ENCODE measurements around the gene MARF1.
"Not testable (repeated sequence)": the region's sequence is repeated elsewhere in the genome, so short reads cannot be mapped to it uniquely, and the experiment has no call there.

Gene MARF1

GRCh38 chr16:15682105-15682570 lies 39.2 kb upstream of the MARF1 start:
- TF ChIP-seq, protein P1, sequence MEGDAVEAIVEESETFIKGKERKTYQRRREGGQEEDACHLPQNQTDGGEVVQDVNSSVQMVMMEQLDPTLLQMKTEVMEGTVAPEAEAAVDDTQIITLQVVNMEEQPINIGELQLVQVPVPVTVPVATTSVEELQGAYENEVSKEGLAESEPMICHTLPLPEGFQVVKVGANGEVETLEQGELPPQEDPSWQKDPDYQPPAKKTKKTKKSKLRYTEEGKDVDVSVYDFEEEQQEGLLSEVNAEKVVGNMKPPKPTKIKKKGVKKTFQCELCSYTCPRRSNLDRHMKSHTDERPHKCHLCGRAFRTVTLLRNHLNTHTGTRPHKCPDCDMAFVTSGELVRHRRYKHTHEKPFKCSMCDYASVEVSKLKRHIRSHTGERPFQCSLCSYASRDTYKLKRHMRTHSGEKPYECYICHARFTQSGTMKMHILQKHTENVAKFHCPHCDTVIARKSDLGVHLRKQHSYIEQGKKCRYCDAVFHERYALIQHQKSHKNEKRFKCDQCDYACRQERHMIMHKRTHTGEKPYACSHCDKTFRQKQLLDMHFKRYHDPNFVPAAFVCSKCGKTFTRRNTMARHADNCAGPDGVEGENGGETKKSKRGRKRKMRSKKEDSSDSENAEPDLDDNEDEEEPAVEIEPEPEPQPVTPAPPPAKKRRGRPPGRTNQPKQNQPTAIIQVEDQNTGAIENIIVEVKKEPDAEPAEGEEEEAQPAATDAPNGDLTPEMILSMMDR (IDR thresholded peaks at IDR 0.05; ENCODE audit: extremely low read depth, missing control alignments) = peak; percentile 32
- no peak for DNase-seq (ENCODE audit: low spot score)

DNA sequence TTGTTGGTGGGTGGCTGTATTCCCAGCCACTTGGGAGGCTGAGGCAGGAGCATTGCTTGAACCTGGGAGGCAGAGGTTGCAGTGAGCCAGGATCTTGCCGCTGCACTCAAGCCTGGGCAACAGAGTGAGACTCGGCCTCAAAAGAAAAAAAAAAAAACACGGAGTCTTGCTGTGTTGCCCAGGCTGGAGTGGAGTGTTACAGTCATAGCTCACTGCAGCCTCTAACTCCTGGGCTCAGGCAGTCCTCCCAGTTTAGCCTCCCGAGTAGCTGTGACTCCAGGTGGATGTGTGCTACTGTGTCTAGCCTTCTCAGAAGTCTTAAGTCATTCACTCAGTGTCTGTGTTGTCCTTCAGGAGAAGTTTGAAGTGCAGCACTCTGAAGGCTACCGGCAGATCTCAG lies 34.5 kb upstream of the MARF1 start:
- DNase-seq (ENCODE audit: low spot score) = no peak
- TF ChIP-seq, protein P1 (IDR thresholded peaks at IDR 0.05; ENCODE audit: extremely low read depth, missing control alignments) = no peak

DNA sequence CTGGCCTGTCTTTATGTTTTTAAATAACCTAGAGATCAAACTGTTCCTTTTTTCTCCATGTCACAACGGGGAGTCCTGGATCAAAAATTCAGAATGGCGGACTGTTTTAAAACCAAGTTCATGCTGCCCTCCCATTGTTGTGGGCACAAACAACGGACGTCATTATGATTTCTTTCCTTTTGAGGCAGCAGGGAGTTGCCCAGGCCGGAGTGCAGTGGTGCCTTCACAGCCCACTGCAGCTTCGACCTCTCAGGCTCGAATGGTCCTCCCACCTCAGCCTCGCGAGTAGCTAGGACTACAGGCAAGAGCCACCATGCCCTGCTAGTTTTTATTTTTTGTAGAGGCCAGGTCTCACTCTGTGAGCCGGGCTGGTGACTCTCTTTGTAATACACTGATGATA lies 33.6 kb upstream of the MARF1 start:
- no peak for DNase-seq (ENCODE audit: low spot score)
- TF ChIP-seq, protein P1 (IDR thresholded peaks at IDR 0.05; ENCODE audit: extremely low read depth, missing control alignments) = no peak

- TF ChIP-seq, protein P1 (IDR thresholded peaks at IDR 0.05; ENCODE audit: extremely low read depth, missing control alignments) = no peak
- DNase-seq (ENCODE audit: low spot score) = no peak
Observed at GRCh38 chr16:15674571-15674970, 31.6 kb upstream of the MARF1 start.

- TF ChIP-seq, protein P1 (IDR thresholded peaks at IDR 0.05; ENCODE audit: extremely low read depth, missing control alignments) = no peak
- DNase-seq (ENCODE audit: low spot score) = no peak
Observed at GRCh38 chr16:15672514-15673167, 29.7 kb upstream of the MARF1 start.

- not testable (repeated sequence) for DNase-seq (ENCODE audit: low spot score)
Observed at GRCh38 chr16:15672127-15672513, 29.2 kb upstream of the MARF1 start.

- TF ChIP-seq, protein P1 (IDR thresholded peaks at IDR 0.05; ENCODE audit: extremely low read depth, missing control alignments) = no peak
- no peak for DNase-seq (ENCODE audit: low spot score)
Observed at GRCh38 chr16:15671530-15672117, 28.7 kb upstream of the MARF1 start.
